Fibroblast of the conjunctiva (primary cell): ENCODE measurements around the gene SORCS2.

Source experiments
- DNase-seq: peaks from one replicate; pipeline ENCODE4 v3.0.0-alpha.2; 2010; ENCODE audit warnings: low read depth

SORCS2 gene

GRCh38 chr4:7767966-7768365, 575.6 kb downstream of the SORCS2 start:
- no peak for DNase-seq

- DNase-seq, result no peak
Observed at GRCh38 chr4:7768736-7769135, 576.4 kb downstream of the SORCS2 start.

- no peak for DNase-seq
Observed at GRCh38 chr4:7769396-7770223, 577.3 kb downstream of the SORCS2 start.

GRCh38 chr4:7770224-7771050, 578.1 kb downstream of the SORCS2 start:
- DNase-seq, result peak; percentile 16

GRCh38 chr4:7771056-7771455, 578.7 kb downstream of the SORCS2 start:
- DNase-seq, result no peak

- DNase-seq, result no peak
Observed at GRCh38 chr4:7771541-7772507, 579.5 kb downstream of the SORCS2 start.

- DNase-seq, result no peak
Observed at GRCh38 chr4:7772711-7773385, 580.5 kb downstream of the SORCS2 start.

GRCh38 chr4:7773401-7774180, 581.3 kb downstream of the SORCS2 start:
- DNase-seq, result no peak

GRCh38 chr4:7774301-7775294, 582.3 kb downstream of the SORCS2 start:
- DNase-seq, result no peak

- DNase-seq, result no peak
Observed at GRCh38 chr4:7775396-7775795, 583.1 kb downstream of the SORCS2 start.

GRCh38 chr4:7777017-7777710, 584.8 kb downstream of the SORCS2 start:
- no peak for DNase-seq

GRCh38 chr4:7777871-7778509, 585.7 kb downstream of the SORCS2 start:
- DNase-seq, result no peak

- no peak for DNase-seq
Observed at GRCh38 chr4:7778510-7779431, 586.4 kb downstream of the SORCS2 start.

- peak; percentile 40 for DNase-seq
Observed at GRCh38 chr4:7779432-7779768, 587.1 kb downstream of the SORCS2 start.

- no peak for DNase-seq
Observed at GRCh38 chr4:7780751-7781348, 588.5 kb downstream of the SORCS2 start.

GRCh38 chr4:7781366-7781765, 589.0 kb downstream of the SORCS2 start:
- DNase-seq, result no peak

- DNase-seq, result no peak
Observed at GRCh38 chr4:7781993-7782392, 589.7 kb downstream of the SORCS2 start.
